Esophagus muscularis mucosa (tissue), 4 donors: ENCODE results near the gene DIP2A. TPM values are rescaled to one million over a fixed set of nuclear protein-coding genes. Genes with fewer than 3 reads are reported as not detected.

Source experiments
- DNase-seq: peaks from one replicate; pipeline ENCODE4 v3.0.0-alpha.2; 2017; ENCODE audit errors: extremely low spot score
- H3K27ac ChIP-seq, 4 donors: fragments of 200-600 bp; sonication (generic); replicated peaks in 1 of 4; 1 replicate in 3 of 4; 2 replicates in 1 of 4; pipeline ENCODE4 v1.5.1; 2016 to 2019; ENCODE audit warnings: mild to moderate bottlenecking in 1 of 4
- H3K27me3 ChIP-seq, 4 donors: fragments of 200-600 bp; sonication (generic); one replicate each; pipeline versions ENCODE4 v1.5.1 to v1.6.0; 2016 to 2019
- H3K36me3 ChIP-seq, 4 donors: fragments of 200-600 bp; sonication (generic); one replicate each; pipeline ENCODE4 v1.5.1; 2016 to 2019
- H3K4me1 ChIP-seq, 4 donors: fragments of 200-600 bp; sonication (generic); one replicate each; pipeline ENCODE4 v1.5.1; 2016 to 2019
- H3K4me3 ChIP-seq, 4 donors: fragments of 200-600 bp; sonication (generic); 1 replicate in 2 of 4; 2 replicates in 2 of 4; pipeline ENCODE4 v1.5.1; 2016 to 2019; ENCODE audit warnings: mild to moderate bottlenecking in 4 of 4, moderate library complexity in 1 of 4
- H3K9me3 ChIP-seq, 4 donors: fragments of 200-600 bp; sonication (generic); 1 replicate in 3 of 4; 2 replicates in 1 of 4; pipeline ENCODE4 v1.5.1; 2016 to 2019
- CTCF ChIP-seq, 3 experiments: fragments of 200-600 bp in 2 of 3; fragments of 450-650 bp in 1 of 3; sonication (generic) in 2 of 3; IDR thresholded peaks; one replicate each; pipeline ENCODE4 v1.5.1; 2017 to 2019; ENCODE audit warnings: antibody characterized with exemption in 3 of 3, mild to moderate bottlenecking in 2 of 3, moderate library complexity in 1 of 3
- EP300 ChIP-seq: sonication (generic); formaldehyde crosslinking; IDR thresholded peaks from one replicate; pipeline ENCODE4 v1.6.1; 2017; ENCODE audit warnings: antibody characterized with exemption
- POLR2A ChIP-seq: fragments of 450-650 bp; IDR thresholded peaks from one replicate; pipeline ENCODE4 v1.6.1; 2017; ENCODE audit warnings: antibody characterized with exemption, moderate library complexity, mild to moderate bottlenecking, low read depth
- POLR2AphosphoS5 ChIP-seq, 2 donors: sonication (generic); formaldehyde crosslinking; IDR thresholded peaks; one replicate each; pipeline ENCODE4 v1.6.1; 2017; ENCODE audit warnings: antibody characterized with exemption in 2 of 2
- WGBS: methylation state at CpG from one replicate; pipeline ENCODE4 v1.1.5; 2018; 5-methylcytosine and 5-hydroxymethylcytosine counted together
- intact Hi-C: fragments of 100-400 bp; cut with DNase I; formaldehyde crosslinking; loops from one replicate; pipeline ENCODE4 v1.15.1; 2023
- total RNA-seq, 4 donors: library from RNA; depleted of rRNA; stranded (reverse); fragments of >200 nt; gene quantifications; one replicate each; pipeline versions ENCODE4 v1.1.0 to v1.2.1, GENCODE V29; 2016

Gene DIP2A
- total RNA-seq, 4 donors from 2014 or later, result 19.2 to 33.4 (median 28.7) TPM

- TF ChIP-seq POLR2A (no peak), POLR2AphosphoS5 (IDR thresholded peaks at IDR 0.05) (no peak), CTCF (IDR thresholded peaks at IDR 0.05) (no peak), EP300 (no peak)
- H3K27ac ChIP-seq, result peak overlapping the region in 3 of 4 donors; percentile 0 to 55 (median 27)
- WGBS, result 70% methylated on average over 2 of the region's 7 CpGs
- intact Hi-C loops, result no loop called here
- H3K4me3 ChIP-seq, result no peak overlapping the region
- no peaks in the 10 kb centered on the region for H3K36me3 ChIP-seq
- DNase-seq, result no peak
- peaks cover 0 to 6% (median 0%) of the 10 kb centered on the region in 4 donors for H3K27me3 ChIP-seq
- peaks cover 0 to 13% (median 3%) of the 10 kb centered on the region in 4 donors for H3K9me3 ChIP-seq
- peaks cover 0 to 17% (median 5%) of the 10 kb centered on the region in 4 donors for H3K4me1 ChIP-seq
These were observed 147.7 kb downstream of the DIP2A start for GRCh38 chr21:46606427-46606813.

GRCh38 chr21:46607636-46608035, 148.9 kb downstream of the DIP2A start:
- 91% methylated on average over 2 of the region's 2 CpGs for WGBS
- H3K36me3 ChIP-seq, result no peaks in the 10 kb centered on the region
- TF ChIP-seq EP300 (no peak), CTCF (IDR thresholded peaks at IDR 0.05) (no peak), POLR2A (no peak), POLR2AphosphoS5 (IDR thresholded peaks at IDR 0.05) (no peak)

GRCh38 chr21:46608672-46609111, 150.0 kb downstream of the DIP2A start:
- Histone ChIP-seq H3K27ac (no peak overlapping the region), H3K9me3 (peaks cover 0 to 13% (median 3%) of the 10 kb centered on the region in 4 donors), H3K4me3 (no peak overlapping the region), H3K27me3 (peaks cover 0 to 6% (median 0%) of the 10 kb centered on the region in 4 donors), H3K36me3 (no peaks in the 10 kb centered on the region), H3K4me1 (peaks cover 0 to 17% (median 5%) of the 10 kb centered on the region in 4 donors)
- intact Hi-C loops, result no loop called here
- WGBS, result 77% methylated on average over 3 of the region's 3 CpGs
- TF ChIP-seq POLR2AphosphoS5 (IDR thresholded peaks at IDR 0.05) (no peak), CTCF (IDR thresholded peaks at IDR 0.05) (no peak), EP300 (no peak), POLR2A (no peak)
- no peak for DNase-seq

More at GRCh38 chr21:46607636-46608035, 148.9 kb downstream of the DIP2A start:
- peaks cover 0 to 6% (median 0%) of the 10 kb centered on the region in 4 donors for H3K27me3 ChIP-seq
- DNase-seq, result no peak
- peaks cover 0 to 17% (median 5%) of the 10 kb centered on the region in 4 donors for H3K4me1 ChIP-seq
- peaks cover 0 to 13% (median 3%) of the 10 kb centered on the region in 4 donors for H3K9me3 ChIP-seq
- intact Hi-C loops, result no loop called here
- no peak overlapping the region for H3K4me3 ChIP-seq
- no peak overlapping the region for H3K27ac ChIP-seq

GRCh38 chr21:46610018-46610701, 151.5 kb downstream of the DIP2A start:
- H3K27me3 ChIP-seq, result peaks cover 0 to 6% (median 0%) of the 10 kb centered on the region in 4 donors
- intact Hi-C loops, result no loop called here
- H3K36me3 ChIP-seq, result no peaks in the 10 kb centered on the region
- H3K4me3 ChIP-seq, result no peak overlapping the region
- no peak for DNase-seq
- 80% methylated on average over 5 of the region's 6 CpGs for WGBS
- no peak overlapping the region for H3K27ac ChIP-seq
- TF ChIP-seq POLR2AphosphoS5 (IDR thresholded peaks at IDR 0.05) (no peak), CTCF (IDR thresholded peaks at IDR 0.05) (no peak), POLR2A (no peak), EP300 (no peak)
- peaks cover 0 to 13% (median 3%) of the 10 kb centered on the region in 4 donors for H3K9me3 ChIP-seq
- peaks cover 0 to 14% (median 5%) of the 10 kb centered on the region in 4 donors for H3K4me1 ChIP-seq
